NK-92 (cell line): ENCODE data around the gene NKD2.
"Not testable (repeated sequence)": the region's sequence is repeated elsewhere in the genome, so short reads cannot be mapped to it uniquely, and the experiment has no call there.

ENCODE experiments used
- DNase-seq: peaks from one replicate; lab custom pipeline; 2025; ENCODE audit not compliant: unreplicated experiment; lab: John Stamatoyannopoulos, UW

Gene NKD2

DNA sequence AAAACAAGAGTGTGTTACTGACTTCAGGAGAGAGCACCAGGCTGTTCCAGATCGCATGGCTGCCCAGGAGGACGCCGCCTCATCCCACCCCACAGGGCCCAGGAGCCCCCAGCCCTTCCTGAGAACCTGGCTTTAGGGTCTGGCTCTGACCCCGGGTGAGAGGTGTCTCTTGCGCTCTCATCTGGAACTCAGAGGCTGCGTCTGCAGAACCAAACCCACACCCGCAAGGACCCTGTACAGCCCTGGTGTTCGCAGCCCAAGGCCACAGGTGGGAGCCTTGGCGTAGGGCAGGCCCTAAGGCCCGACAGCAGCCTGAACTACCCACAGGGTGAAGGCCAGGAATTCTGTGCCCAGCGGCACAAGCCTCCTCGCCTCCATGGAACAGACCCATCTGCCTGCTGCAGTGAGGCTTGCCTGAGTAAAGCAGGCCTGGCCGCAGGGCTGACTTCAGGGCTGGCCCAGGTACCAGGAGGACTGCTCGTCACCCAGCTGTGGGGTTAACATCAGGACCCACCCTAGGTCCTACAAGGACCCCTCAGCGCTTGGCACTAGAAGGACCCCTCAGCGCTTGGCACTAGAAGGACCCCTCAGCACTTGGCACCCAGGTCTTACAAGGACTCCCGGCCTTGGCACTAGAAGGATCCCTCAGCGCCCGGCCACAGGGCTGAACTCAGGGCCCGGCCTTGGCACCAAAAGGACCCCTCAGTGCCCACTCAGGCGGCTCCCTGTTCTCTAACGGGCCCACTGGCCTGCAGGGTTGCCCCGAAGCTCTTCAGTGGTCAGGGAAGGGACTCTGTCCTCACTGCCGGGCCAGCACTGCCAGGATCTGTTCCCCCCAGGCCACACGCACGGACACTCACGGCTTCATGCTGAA is 48.2 kb downstream of the NKD2 start:
- DNase-seq, result no peak

DNA sequence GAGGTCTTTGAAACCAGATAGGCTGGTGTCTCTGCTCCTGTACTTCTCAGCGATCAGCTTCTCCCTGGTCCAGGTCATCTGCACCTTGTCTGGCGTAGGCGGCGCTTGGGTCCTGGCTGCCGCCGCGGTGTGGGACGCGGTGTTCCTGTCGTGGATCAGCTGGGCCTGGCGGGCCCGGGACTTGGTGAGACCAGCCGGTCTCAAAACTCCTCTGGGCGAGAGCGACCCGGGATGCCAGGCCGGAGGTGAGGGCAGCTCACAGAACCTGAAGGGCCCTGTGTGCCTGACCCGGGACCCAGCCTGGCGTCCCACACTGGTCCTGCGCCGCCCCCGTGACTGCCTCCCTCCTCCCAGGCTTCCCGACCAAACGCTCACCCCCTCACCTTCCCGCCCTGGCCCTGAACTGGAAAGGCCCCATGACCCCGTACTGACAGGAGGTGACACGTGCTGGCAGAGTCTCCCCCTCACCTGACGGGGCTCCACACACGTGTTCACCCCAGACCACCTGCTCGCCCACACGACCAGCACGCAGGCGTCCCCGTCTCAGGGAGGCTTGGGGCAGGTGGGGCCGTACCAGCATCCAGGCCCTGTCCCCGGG is 49.0 kb downstream of the NKD2 start:
- no peak for DNase-seq

DNA sequence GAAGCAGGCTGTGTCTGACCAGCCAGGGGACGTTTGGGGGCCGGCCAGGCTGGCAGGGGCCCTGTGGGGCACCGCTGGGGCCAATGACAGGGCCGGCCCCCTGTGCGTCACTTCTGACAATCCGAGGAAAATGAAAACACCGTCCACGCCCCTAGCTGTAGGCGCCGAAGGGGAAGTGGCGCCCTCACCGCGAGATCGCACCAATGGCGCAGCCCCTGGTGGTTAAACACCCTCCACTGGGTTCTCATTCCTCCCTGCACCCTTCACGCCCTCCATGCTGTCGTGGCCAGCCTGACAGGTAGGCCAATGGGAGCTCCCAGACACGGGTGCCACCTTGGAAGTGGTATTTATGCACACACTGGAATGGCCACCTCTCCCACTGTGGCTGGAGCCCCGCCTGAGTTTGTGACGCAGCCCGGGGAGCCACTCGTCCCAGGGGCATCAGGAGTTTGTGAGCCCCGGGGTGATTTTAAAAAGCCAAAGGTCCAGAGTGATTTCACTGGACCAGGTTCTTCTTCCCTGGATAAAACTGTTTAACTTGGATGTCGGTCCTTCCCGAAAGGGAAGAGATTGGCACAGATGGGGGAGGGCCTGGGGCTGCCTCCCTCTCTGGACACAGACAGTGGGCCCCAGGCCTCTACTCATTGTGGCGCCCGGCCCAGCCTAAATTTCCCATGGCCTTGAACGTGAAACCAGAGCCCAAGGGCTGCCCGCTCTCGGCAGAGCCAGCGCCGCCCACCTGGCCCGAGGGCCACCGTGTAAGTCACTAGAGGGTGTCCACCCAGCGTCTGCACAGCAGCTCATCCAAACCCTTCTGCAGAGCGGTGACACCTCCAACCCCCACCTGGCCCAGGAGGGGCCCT is 49.7 kb downstream of the NKD2 start:
- DNase-seq, result no peak

DNA sequence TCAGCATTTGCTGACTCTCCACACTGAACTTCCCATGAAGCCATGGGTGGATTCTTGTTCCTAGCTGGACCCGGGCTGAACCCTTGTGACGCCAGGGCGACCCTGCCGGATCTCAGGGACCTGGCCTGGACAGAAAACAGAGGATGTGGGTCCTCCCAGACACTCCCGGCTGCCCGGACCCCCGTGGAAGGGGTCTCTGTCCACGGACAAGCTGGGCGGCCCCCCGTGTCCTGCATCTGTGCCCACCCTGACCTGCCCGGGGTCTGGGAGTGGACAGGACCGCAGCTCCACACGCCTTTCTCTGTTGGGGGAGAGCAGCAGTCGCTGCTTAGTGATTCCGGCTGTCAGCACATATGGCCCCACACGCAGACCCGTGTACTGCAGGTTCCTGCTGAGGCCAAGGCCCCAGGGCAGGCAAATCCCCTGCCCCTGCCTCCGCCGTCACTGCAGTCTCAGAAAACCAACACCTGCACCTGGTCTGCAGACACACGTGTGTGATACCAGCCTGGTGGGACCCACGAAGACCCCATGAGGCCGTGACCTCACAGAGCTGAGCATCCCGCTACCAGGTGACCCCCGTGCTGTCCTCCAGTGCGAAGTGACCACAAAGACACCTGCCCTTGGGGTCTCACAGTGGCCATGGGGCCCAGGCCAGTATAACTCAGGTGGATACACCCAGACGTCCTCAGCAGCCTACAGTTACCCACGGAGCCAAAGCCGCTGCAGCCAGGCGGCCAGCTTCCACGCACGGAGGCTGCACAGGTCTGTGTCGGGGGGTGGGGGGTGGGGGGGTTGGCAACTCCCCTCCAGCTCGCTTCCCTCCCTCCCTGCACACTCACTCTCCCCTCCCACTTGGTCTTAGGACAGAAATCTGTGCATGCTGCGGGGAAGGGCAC is 50.6 kb downstream of the NKD2 start:
- no peak for DNase-seq

DNA sequence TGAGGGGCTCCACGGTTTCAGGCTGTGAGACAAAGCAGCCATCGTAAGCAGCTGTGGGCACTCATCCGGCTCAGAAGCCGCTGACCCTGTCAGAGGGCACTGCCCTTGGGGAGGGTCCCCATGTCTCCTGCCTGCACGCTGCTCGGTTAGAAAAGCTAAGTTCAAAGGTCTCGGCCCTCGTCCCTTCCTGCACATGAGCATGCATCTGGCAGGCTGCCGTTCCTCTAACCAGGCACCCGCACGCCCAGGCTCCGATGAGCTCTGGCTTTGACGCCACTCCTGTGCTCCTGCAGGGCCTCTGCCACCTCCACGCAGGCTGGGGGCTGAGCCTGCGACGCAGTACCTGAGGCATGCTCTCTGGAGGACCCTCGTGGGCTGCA is 51.3 kb downstream of the NKD2 start:
- no peak for DNase-seq

DNA sequence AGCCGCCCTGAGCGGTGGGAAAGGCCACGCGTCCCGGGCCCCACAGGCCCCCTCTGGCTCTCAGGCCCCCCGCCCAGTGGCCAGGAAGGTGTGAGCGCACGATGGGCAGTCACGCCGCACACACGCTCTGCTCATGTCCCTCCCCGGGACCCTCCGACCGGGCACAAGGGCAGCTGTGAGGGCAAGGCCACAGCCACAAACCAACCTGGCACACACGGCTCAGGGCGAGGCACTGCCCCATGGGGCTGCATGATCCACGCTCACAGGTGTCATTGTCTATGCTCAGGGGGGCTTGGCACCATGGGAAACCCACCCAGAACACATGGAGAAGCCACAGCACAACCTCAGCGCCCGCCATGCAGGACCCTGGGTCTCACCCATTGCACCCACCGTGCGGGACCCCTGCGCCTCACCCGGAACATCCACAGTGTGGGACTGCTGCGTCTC is 52.0 kb downstream of the NKD2 start:
- DNase-seq, result no peak

DNA sequence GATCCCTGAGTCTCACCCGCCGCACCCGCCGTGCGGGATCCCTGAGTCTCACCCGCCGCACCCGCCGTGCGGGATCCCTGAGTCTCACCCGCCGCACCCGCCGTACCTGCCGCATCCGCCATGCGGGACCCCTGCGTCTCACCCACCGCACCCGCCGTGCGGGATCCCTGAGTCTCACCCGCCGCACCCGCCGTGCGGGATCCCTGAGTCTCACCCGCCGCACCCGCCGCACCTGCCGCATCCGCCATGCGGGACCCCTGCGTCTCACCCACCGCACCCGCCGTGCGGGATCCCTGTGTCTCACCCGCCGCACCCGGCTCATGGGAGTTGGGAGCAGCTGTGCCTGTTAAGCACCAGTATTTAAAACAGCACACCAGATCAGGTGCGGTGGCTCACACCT is 52.7 kb downstream of the NKD2 start:
- DNase-seq, result not testable (repeated sequence)

DNA sequence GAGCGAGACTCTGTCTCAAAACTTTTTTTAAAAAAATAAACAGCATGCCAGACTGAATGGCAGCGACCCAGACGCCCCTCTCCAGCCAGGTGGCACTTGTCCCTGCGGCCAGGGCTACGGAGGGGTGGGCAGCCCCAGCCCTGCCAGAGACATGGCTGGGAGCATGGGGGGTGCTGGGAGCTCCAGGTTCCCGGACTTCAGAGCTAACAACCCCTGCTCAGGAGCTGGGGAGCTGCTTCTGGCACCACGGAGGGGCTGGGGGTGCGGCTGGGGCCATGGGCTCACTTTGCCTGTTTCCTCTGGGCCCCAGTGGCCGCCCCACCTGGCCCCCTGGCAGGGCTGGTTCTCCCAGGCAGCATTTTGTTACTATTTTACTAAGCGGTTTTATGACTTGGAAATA is 53.3 kb downstream of the NKD2 start:
- no peak for DNase-seq

DNA sequence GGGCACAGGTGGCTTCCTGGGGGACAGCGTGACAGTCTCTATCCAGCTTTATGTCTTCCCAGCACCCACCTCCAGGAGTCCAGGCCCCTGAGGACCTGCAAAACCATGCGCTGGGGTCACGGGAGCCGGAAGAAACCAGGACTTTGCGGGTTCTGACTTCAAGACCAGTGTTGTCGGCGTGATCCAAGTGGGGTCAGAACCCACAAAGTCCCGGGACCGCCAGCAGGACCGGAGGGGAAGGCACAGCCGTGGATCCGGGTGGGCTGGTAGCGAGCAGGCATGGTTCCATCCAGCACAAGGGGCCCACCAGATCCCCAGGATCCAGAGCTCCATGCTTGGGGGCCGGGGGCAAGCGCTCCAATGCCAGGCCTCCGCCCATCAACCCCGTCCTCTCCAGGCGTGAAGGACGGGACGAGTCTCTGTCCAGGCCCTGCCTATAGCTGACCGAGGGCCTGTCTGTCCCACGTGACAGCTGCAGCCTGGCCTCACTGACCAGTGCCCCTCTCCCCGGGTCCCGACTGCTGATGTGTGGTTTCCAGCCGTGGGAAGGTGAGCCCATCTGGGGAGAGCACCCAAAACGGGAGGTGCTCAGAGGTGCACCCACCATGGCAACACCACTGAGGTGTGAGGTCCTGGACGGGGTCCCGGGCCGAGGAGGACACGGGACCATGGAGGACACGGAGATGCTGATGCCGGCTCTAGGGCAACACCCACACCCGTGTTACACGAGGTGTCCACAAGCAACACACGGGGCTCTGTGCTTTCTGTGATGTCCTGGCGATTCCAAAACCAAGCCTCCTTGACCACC is 54.4 kb downstream of the NKD2 start:
- no peak for DNase-seq

DNA sequence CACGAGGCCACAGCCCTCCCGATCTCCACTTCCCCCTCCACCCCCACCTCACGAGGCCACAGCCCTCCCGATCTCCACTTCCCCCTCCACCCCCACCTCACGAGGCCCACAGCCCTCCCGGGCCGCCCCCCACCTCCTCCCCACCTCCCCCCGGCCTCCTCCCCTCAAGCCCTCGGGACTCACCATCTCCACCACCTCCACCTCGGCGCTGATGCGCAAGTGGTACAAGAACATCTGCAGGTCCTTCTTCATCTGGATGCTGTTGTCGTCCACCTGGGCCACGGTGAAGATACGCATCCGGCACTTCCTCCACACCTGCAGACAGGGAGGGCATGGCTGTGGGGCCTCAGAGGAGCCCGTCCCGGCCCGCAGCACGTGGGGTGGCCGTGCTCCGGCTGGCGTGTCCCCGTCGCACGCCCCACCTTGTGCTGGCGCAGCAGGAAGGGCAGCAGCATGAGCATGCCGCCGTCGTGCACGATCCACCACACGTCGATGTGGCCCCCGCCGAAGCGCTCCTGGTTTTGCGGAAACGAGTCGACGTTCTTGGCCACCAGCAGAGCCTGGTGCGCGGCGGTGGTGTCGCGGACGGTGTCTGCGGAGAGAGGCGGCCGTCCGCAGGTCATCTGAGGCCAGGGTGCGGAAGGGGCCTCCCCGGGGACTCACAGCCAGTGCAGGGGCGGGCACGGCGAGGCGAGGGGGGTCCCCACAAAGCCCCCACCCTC is 55.2 kb downstream of the NKD2 start:
- DNase-seq, result no peak

DNA sequence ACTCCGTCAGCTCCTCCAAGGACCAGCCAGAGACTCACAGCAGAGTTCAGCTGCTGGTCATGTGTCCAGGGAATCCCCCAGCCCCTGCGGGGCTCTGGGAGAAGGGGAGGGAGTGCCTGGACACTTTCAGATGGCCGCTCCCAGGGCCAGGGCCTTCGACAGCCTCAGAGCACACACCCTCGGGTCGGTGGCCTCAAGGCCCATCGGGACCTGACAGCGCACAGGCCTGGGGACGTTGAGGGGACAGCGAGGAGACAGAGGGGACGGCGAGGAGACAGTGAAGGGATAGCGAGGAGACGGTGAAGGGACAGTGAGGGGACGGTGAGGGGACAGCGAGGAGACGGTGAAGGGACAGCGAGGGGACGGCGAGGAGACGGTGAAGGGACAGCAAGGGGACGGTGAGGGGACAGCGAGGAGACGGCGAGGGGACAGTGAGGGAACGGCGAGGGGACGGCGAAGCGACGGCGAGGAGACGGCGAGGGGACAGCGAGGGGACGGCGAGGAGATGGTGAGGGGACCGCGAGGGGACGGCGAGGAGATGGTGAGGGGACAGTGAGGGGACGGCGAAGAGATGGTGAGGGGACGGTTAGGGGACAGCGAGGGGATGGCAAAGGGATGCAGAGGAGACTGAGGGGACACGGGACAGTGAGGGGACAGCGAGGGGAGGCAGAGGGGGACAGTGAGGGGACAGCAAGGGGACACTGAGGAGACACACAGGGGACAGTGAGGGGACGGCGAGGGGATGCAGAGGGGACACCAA is 56.0 kb downstream of the NKD2 start:
- no peak for DNase-seq

DNA sequence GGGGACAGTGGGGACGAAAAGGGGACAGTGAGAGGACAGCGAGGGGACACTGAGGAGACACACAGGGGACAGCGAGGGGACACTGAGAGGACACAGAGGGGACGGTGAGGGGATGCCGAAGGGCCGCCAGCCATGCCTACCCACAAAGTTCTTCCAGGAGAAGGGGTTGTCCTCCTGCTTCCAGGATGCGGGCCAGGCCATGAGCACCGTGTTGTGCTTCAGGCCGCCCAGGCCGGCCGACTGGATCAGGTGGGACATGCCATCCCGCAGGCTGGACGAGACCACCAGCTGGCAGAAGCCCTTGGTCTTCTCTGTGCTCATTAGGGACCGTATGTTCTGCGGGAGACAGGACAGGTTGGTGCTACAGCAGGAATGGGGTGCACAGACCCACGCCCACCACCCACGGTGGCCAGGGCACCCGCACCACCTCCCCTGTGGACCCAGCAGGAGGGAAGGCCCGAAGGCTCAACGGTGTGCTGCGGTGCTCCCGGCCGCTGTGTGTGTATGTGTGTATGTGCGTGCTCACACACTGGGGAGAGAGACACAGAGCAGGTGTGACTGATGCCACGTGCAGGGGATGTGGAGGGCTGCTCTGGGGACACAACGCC is 56.6 kb downstream of the NKD2 start:
- no peak for DNase-seq

DNA sequence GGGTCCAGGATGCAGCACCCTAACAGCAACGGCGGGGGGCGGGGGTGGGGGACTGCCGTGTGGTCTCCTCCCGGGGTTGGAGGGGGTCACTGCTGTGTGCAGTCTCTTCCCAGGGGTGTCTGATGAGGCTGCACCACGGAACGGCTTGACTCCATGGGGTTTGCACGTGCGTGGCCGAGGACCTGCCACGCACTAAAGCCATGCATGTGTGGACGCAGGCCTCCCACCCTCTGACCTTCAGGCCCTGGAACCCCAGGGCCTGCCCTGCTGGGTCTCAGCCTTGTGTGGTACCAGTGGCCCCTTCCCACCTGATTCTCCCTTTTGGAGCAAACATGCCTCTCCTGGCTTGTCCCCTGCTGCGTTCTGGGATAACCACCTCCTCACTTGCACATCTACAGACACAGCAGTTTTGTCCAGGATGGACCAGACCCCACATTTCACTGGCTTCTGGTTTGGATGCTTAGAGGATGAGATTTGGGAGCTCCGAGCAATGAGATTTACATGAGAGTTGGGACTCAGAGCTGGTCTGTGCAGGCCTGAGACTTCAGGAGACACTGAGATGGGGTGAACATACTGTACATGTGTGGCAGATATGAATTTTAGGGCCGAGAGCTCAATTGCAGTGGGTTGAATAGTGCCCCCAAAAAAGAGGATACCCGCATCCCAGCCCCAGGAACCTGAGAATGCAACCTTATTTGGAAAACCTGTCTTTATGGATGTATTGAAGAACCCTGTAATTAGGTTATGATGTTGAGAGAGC is 57.5 kb downstream of the NKD2 start:
- no peak for DNase-seq

DNA sequence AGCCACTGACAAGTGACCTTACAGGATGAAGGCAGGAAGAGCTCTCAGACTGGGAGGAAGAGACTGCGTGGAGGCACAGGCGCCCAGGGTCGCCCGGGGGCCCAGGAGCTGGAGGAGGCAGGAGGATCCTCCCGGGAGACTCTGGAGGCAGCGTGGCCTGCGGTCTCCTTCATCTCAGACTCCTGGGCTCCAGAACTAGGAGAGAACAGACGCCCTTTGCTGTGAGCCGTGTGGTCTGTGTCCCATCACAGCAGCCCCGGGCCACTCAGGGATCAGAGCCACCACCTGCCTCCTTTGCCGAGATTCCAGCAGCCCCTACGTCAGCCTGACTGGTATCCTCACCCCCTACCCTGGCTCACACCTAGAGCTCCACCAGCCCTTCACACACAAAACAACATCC is 58.1 kb downstream of the NKD2 start:
- no peak for DNase-seq

DNA sequence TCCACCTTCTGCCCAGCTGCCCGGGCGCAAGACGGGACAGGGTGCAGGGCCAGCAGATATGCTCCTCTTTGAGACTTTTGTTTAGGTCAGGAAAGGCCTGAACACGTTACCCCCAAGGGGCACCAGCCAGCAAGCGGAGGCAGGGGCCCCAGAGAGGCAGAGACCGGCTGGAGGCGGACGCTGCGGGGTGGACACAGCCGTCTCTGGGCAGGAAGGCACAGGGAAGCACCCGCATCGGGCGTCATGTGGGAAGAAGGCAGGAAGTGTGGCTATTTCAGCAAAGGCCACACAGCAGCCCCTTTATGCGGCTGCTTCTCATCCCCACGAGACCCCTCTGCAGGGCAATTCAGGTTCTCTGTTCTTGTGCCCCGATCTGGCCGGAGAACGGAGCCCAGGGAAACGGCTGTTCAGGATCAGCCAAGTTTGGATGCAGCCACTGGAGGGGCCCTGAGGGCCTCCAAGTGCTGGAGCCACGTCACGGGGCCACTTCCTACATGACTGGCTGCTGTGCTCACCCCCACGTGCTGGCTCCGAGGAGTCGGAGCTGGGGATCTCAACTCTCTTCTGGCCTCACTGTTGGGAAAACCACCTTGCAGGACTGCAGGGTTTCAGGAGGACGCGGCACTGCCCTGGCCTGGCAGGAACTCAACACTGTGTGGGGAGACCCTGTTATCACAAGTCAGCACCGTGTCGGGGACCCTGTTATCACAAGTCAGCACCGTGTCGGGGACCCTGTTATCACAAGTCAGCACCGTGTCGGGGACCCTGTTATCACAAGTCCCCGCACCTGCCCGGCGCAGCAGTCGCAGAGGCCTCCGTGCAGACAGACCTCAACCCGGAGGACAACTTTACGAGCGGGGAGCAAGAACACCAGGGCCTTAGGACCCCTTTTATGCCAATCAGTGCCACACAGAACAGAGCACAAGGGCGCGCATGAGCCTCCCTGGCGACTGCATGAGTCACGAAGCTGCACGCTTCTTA is 58.8 kb downstream of the NKD2 start:
- no peak for DNase-seq

DNA sequence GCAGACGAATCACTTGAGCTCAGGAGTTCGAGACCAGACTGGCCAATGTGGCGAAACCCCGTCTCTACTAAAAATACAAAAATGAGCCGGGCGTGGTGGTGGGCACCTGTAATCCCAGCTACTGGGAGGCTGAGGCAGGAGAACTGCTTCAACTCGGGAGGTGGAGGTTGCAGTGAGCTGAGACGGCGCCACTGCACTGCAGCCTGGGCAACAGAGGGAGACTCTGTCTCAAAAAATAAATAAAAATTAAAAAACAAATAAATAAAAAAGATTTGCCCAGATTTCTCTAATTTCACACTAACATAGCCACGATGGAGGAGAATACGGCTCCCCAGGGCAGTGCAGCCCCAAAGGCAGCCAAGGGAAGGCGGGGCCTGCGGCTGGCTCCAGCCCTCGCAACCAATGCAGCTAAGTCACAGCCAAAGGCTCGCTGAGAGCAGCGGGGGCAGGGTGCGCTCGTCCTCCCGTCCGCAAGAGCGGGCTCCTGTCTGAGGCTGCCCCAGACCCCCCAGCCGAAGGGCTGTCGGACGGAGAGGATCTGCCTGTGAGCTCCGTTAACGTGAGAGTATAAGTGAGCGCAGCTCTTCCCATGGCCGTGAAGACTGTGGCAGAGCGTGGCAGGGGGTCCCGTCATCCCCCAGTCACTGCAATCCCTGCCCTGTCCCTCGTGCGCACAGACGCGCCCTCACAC is 59.7 kb downstream of the NKD2 start:
- no peak for DNase-seq
